GM12875 (cell line): ENCODE measurements around the gene STARD3.

ENCODE experiments used
- H3K4me3 ChIP-seq: one replicate; pipeline ENCODE4 v1.5.1; 2011; ENCODE audit warnings: low read depth, low read length, control low read depth
- TF ChIP-seq, protein P1 (sequence below): IDR thresholded peaks from 2 replicates; pipeline ENCODE4 v1.5.1; 2011; ENCODE audit warnings: low read depth, mild to moderate bottlenecking, control low read depth, inconsistent platforms, low read length, moderate library complexity, borderline replicate concordance; ENCODE audit not compliant: insufficient read depth

STARD3 gene

DNA sequence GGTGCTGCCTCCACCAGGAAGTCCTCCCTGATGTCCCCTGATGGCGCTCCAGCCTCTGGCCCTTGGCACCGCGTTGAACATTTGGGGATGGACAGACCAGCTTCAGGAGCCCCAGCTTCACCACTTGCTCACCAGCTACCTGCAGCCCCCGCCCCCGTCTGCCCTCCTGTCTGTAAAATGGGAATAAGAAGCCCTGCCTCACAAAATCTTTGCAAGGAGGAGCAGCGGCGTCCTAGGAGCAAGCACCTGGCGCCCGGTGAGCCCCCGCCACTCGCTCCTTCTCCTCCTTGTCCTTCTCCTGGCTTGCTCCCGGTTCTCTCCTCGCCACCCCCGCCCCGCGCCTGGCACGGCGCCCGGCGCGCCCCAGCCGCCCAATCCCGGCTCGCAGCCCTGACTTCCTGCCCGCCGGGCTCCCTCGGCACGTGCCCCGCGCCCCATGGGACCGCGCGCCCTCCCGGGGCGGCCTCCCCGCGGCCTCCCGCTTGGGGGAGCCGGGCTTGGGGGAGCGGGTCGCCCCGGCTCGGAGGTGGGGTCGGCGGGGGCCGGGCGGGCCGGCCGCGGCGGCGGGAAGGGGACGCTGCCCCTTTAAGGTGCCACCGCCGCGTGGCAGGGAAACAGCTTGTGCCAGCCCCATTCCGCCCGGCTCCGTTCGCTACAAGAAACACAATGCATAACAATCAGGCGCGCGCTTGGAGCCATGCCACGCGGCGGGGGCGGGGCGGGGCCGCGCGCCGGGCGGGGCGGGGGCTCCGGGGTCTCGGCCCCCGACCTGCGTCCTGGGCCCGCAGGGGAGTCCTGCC lies 19.3 kb upstream of the STARD3 start:
- peak overlapping the region; percentile 38 for H3K4me3 ChIP-seq
- TF ChIP-seq, protein P1, sequence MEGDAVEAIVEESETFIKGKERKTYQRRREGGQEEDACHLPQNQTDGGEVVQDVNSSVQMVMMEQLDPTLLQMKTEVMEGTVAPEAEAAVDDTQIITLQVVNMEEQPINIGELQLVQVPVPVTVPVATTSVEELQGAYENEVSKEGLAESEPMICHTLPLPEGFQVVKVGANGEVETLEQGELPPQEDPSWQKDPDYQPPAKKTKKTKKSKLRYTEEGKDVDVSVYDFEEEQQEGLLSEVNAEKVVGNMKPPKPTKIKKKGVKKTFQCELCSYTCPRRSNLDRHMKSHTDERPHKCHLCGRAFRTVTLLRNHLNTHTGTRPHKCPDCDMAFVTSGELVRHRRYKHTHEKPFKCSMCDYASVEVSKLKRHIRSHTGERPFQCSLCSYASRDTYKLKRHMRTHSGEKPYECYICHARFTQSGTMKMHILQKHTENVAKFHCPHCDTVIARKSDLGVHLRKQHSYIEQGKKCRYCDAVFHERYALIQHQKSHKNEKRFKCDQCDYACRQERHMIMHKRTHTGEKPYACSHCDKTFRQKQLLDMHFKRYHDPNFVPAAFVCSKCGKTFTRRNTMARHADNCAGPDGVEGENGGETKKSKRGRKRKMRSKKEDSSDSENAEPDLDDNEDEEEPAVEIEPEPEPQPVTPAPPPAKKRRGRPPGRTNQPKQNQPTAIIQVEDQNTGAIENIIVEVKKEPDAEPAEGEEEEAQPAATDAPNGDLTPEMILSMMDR, result no peak

DNA sequence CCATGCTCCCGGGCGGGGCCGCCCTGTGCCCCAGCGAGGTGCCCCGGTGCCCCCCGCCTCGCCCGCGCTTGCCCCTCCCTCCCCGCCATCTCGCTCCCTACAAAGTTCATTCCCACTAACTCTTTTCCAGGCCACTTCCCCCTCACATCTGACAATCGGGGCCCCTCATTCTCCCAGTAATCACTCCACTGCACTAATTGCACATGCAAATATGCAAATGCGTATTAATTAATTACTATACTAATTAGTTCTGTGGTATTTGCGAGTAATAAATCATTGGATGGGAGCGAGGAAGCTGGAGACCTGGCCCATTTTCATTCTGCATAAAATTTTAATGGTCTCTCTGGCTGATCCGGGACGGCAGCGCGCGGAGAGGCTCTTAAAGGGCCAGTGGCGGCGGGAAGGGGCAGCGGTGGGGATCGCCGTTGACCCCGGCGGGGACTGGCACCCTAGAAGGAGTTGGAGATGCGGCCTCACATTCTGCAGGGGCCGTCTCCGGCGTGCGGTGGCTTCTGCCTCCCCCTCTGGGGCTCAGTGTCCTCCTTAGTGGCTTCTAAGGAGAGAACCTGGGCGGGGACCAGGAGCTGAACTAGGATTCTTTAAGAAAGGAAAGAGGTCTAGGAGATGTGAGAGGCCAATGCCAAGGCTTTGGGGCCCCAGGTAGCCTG lies 18.6 kb upstream of the STARD3 start:
- peak overlapping the region; percentile 29 for H3K4me3 ChIP-seq
- TF ChIP-seq, protein P1, result no peak

DNA sequence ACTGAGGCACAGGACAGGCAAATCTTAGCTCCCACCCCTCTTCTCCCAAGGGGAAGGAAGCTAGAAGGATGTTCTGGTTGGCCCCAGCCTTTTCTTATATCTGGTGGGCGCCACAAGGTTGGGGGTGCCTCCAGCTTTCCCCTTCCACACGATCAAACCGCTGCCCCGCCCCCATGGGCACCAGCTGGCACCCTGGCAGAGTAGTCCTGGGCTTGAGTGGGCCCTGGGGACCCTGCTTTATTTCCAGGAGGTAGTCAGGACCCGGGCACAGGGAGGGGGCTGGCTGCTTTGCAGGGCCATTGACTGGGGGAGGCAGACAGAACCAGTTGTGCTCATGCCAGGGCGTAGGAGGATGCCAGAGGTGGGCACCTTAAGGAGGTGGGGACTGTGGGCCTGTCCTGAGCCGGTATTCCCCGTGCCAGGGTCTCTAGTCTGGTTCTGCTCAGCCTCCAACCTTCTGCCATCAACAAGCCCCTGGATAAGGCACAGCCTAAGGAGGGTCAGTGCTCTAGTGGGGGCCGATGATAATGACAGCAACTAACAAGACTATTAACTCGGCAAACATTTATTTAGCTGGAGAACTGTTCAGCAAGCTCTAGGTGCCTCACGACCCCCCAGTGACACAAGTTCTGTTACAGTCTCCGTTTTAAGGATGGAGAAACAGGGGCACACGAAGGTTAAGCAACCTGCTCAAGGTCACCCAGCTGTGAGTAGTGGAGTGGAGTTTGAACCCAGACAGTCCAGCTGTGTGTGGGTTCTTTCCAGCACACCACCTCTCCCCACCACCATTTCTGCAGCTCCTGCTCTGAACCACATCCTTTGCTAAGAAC lies 17.8 kb upstream of the STARD3 start:
- TF ChIP-seq, protein P1, result no peak
- no peak overlapping the region for H3K4me3 ChIP-seq

DNA sequence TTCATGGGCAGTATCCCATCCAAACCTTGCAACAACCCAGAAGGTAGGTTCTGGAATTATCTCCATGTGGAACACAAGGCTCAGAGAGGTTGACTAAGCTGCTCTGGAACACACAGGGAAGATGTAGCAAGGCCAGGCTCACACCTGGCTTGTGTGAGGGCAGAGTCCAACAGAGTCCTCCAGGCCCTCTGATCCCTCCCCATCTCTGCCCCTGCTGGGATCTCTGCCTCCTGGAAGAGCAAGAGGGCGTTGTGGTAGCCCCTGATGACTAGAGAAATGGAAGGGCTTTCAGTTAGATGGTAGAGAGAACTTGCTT lies 17.2 kb upstream of the STARD3 start:
- TF ChIP-seq, protein P1, result no peak
- H3K4me3 ChIP-seq, result no peak overlapping the region

DNA sequence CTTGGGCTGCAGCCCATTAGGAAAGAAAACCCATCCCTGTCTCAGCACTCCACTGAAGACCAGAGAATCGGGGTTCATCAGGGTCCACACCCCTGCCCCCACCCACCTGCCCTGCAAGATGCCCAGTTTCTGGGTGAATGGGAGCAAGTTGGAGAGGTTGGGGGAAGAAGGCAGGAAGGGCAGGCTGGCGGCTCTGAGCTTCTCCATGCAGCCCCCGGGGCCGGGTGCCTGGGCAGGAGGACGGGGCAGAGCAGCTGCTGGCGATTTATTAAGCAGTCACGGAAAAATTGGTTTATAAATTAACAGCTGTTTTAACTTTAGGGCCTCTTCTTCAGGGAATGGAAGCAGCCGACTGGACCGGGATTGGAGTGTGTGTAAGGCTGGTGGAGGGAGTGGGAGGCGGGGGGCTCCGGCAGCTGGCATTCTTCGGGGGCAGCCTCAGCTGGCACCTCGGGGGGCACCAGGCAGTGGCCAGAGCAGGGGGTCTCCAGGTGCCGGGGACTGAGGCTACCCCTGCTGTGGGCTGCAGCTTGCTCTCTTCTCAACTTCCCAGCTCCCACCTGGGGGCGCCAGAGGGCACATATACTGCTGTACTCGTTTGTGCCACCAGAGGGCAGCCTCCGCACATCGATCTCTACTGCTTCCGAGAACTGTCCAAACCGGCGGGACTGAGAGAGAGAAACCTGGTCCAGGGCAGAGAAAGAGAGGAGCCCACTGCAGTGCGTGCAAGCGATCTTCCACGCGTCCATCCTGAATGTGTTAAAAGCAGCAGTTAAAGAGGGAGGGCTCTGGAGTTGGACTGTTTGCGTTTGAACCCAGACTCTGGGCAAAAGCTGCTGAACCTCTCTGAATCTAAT lies 15.2 kb upstream of the STARD3 start:
- H3K4me3 ChIP-seq, result no peak overlapping the region
- TF ChIP-seq, protein P1, result peak; percentile 100

DNA sequence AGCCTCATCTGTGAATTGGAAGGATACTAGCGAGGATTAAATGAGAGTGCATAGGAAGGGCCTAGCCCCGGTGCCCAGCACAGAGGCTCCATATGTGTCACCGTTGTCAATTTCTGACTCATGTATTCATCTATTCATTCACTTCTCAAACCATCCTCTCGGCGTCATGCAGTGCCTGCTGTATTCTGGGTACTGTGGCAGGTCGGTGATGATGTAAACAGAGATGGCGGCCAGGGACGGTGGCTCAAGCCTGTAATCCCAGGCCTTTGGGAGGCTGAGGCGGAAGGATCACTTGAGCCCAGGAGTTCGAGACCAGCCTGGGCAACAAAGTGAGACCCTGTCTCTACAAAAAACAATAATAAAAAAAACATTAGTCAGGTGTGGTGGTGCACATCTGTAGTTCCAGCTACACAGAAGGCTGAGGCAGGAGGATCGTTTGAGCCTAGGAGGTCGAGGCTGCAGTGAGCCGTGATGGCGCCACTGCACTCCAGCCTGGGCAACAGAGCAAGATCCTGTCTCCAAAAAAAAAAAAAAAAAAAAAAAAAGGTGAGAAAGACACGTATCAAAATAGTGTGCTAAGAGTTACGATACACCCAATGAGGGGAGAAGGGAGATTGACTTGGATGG lies 14.5 kb upstream of the STARD3 start:
- TF ChIP-seq, protein P1, result no peak
- no peak overlapping the region for H3K4me3 ChIP-seq
